GM18867 (cell line): ENCODE measurements around the gene CUL1.

ENCODE experiments used
- ATAC-seq: cut with Tn5 transposase; IDR thresholded peaks from one replicate; pipeline ENCODE4 v1.9.1; 2021; ENCODE audit warnings: mild to moderate bottlenecking, moderate library complexity; ENCODE audit not compliant: unreplicated experiment

The CUL1 gene

DNA sequence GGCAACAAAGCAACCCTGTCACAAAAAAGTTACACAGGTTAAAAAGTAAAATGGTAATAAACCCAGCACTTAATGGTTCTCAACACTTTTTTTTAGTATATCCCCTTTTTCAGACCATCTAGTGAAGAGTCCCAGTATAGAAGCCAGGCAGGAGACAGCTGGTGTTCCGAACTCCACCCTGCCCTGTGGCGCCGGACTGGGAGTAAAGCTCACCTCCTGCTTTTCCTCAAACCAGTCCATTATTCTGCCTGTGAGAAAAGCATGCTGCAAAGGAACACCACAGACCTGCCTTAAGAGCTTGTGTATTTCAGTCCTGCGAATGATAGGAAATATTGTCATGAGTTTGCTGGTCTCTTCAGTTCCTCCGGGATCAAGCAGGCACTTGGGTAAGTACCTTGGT lies 104.4 kb downstream of the CUL1 start:
- no peak for ATAC-seq

GRCh38 chr7:148804343-148805235 lies 105.9 kb downstream of the CUL1 start:
- ATAC-seq: no peak

- no peak for ATAC-seq
These were observed 107.5 kb downstream of the CUL1 start for GRCh38 chr7:148806187-148806586.

GRCh38 chr7:148807436-148807835 lies 108.7 kb downstream of the CUL1 start:
- no peak for ATAC-seq

DNA sequence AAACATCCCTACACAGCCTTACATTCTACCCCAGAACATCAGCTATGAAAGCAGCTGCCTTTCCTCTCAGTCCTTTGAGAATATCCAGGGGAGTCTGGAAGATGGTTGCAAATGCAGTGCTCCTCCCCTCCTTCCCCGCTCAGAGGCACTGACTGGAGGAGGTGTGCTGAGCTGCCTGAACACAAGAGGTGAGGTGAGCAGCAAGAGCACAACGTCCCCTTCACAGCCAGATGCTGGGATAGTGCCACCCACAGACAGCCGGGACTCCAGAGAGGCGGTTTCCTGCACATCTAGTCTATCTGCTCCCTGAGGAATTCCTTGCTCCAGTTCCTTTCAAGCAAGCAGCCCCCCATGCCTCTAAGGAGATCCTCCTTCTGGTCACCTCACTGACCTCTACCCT lies 111.2 kb downstream of the CUL1 start:
- ATAC-seq: no peak

DNA sequence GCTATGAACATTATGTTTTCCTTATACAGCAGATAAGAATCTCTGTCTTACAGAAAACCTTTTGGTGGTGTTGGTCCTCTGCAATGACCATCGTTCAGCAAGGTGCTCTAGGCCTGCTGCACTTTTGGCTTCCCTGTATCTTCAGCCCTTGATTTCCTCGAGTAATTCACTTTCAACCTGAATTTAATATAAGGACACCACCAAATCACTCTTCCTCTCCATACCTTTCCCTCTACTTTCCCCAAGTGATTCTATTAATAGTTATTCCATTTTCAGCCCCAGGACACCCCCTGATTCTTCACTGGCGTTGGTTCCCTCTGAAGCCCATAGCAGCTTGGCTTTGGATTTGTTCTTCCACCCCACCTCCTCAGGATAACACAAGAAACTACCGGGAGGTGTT lies 113.2 kb downstream of the CUL1 start:
- no peak for ATAC-seq

GRCh38 chr7:148813890-148814289 lies 115.2 kb downstream of the CUL1 start:
- no peak for ATAC-seq

GRCh38 chr7:148814922-148815559 lies 116.3 kb downstream of the CUL1 start:
- no peak for ATAC-seq

- ATAC-seq: no peak
These were observed 116.9 kb downstream of the CUL1 start for GRCh38 chr7:148815612-148816011.

GRCh38 chr7:148819697-148820360 lies 121.1 kb downstream of the CUL1 start:
- ATAC-seq: no peak

- no peak for ATAC-seq
These were observed 122.7 kb downstream of the CUL1 start for GRCh38 chr7:148821422-148821821.

DNA sequence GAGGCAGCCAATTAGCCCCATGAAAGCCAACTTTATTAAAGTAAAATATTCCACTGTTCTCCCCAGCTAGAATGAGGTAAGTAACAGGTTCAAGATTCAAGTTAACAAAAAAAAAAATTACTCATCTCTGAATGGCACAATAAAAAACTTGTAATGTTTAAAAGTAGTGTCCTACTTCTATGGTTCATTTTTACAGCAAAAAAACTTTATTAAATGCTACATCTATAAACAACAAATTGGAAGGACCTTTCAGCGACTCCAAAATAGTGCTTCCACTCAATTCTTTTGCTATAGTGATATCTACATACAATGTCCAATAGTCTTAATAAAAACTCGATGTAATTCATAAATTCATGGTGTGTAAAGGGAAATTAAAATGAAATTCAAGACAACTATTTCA lies 126.2 kb downstream of the CUL1 start:
- ATAC-seq: no peak

DNA sequence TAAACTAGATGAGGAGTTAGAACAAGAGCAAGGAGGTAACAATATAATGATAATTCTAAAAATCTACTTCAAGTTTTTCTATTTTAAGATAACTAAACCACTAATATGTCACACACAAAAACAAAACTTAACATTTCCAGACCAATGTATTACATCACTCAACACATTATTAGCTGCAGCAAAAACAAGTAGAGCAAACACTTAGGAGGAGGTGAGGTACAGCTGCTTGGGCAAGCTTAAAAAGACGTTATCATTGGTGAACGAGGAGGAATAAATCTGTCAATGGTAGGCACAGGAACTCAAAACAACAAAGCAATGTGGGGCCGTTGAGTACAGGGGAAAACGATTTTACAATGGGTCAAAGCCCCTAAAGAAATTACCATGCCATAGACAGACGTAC lies 126.6 kb downstream of the CUL1 start:
- ATAC-seq: no peak

GRCh38 chr7:148828965-148829364 lies 130.3 kb downstream of the CUL1 start:
- ATAC-seq: no peak

- ATAC-seq: no peak
These were observed 132.4 kb downstream of the CUL1 start for GRCh38 chr7:148830897-148831692.

- no peak for ATAC-seq
These were observed 133.1 kb downstream of the CUL1 start for GRCh38 chr7:148831782-148832181.

- no peak for ATAC-seq
These were observed 135.9 kb downstream of the CUL1 start for GRCh38 chr7:148834605-148835004.

DNA sequence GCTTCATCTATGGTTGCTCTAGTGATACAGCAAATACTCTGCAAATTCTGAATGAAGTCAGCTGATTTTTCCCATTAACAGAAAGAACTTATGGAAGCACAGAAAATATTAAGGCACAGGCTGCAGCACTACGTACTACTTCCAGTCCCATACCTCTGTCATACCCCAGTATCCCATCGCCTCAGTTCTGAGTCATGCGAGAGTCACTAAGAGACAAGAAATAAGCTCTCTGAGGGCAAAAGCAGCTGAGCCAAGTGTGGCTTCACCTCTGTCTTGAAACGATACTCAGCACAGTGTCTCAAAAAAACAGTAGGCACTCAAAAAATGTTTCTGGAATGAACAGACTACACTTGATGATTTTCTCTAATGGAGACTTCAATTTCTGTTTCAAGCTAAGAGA lies 137.2 kb downstream of the CUL1 start:
- ATAC-seq: no peak

GRCh38 chr7:148838905-148839304 lies 140.2 kb downstream of the CUL1 start:
- ATAC-seq: no peak

- ATAC-seq: no peak
These were observed 149.4 kb downstream of the CUL1 start for GRCh38 chr7:148847815-148848734.
